Caco-2 (cell line): ENCODE results near the gene GAL3ST3. TPM values are rescaled to one million over a fixed set of nuclear protein-coding genes. Genes with fewer than 3 reads are reported as not detected.
"Not testable (repeated sequence)": the region's sequence is repeated elsewhere in the genome, so short reads cannot be mapped to it uniquely, and the experiment has no call there.

ENCODE experiments used
- Bru-seq: library from RNA; stranded (reverse); fragments of 400-500 nt; gene quantifications from one replicate; lab custom pipeline; 2021; lab: Mats Ljungman, UMichigan
- BruChase-seq, 2 experiments: library from RNA; stranded (reverse); fragments of 400-500 nt; gene quantifications; one replicate each; lab custom pipeline; 2021; lab: Mats Ljungman, UMichigan
- BruUV-seq: library from RNA; stranded (reverse); fragments of 400-500 nt; replicated peaks from 2 replicates; lab custom pipeline; 2021; lab: Mats Ljungman, UMichigan
- CTCF ChIA-PET: fragments of 300-600 bp; sonication (Branson Sonifier 250); formaldehyde crosslinking; loops from one replicate; lab custom pipeline; 2022; ENCODE audit warnings: antibody characterized with exemption; lab: Charles Lee
- POLR2A ChIA-PET: fragments of 300-600 bp; sonication (Branson Sonifier 250); formaldehyde crosslinking; loops from one replicate; lab custom pipeline; 2022; ENCODE audit warnings: antibody characterized with exemption; lab: Charles Lee
- DNase-seq, 2 experiments: peaks; one replicate each; pipeline versions ENCODE4 v3.0.0 to v3.0.0-alpha.2; 2020 to 2022
- H3K27me3 ChIP-seq: replicated peaks from 2 replicates; pipeline ENCODE4 v1.6.0; 2011; ENCODE audit warnings: low read length; ENCODE audit not compliant: control insufficient read depth, insufficient read depth
- H3K36me3 ChIP-seq: 2 replicates; pipeline ENCODE4 v1.5.1; 2011; ENCODE audit warnings: low read length; ENCODE audit not compliant: control insufficient read depth, insufficient read depth
- H3K4me1 ChIP-seq: fragments of 250-450 bp; sonication (Bioruptor Pico); 2 replicates; pipeline ENCODE4 v1.5.1; 2020; ENCODE audit warnings: mild to moderate bottlenecking
- H3K4me3 ChIP-seq: 2 replicates; pipeline ENCODE4 v1.5.1; 2011; ENCODE audit warnings: low read depth, mild to moderate bottlenecking, control low read depth, low read length
- H3K9me3 ChIP-seq: fragments of 250-450 bp; sonication (Bioruptor Pico); 2 replicates; pipeline ENCODE4 v1.5.1; 2020; ENCODE audit warnings: mild to moderate bottlenecking, moderate library complexity
- H3K27ac Mint-ChIP-seq: one replicate; pipeline ENCODE4 v1.8.0; 2022; ENCODE audit warnings: mixed read lengths; ENCODE audit not compliant: unreplicated experiment
- H3K27me3 Mint-ChIP-seq: one replicate; pipeline ENCODE4 v1.8.0; 2022; ENCODE audit warnings: mixed read lengths; ENCODE audit not compliant: insufficient read depth, unreplicated experiment
- H3K36me3 Mint-ChIP-seq: one replicate; pipeline ENCODE4 v1.8.0; 2022; ENCODE audit warnings: mild to moderate bottlenecking, mixed read lengths; ENCODE audit not compliant: insufficient read depth, unreplicated experiment
- H3K4me1 Mint-ChIP-seq: one replicate; pipeline ENCODE4 v1.8.0; 2022; ENCODE audit warnings: low read depth, mixed read lengths; ENCODE audit not compliant: unreplicated experiment
- H3K4me3 Mint-ChIP-seq: one replicate; pipeline ENCODE4 v1.8.0; 2022; ENCODE audit warnings: mild to moderate bottlenecking, moderate library complexity, mixed read lengths; ENCODE audit not compliant: unreplicated experiment
- H3K9me3 Mint-ChIP-seq: one replicate; pipeline ENCODE4 v1.8.0; 2022; ENCODE audit warnings: mixed read lengths; ENCODE audit not compliant: unreplicated experiment
- intact Hi-C: fragments of 100-400 bp; cut with micrococcal nuclease; formaldehyde crosslinking; loops from one replicate; pipeline ENCODE4 v1.10.0; 2022; ENCODE audit not compliant: unreplicated experiment
- long read RNA-seq: library from polyadenylated mRNA; stranded (forward); transcript quantifications from one replicate; pipeline ENCODE4 v2.0.0, GENCODE V29; 2022
- total RNA-seq: library from RNA; stranded (reverse); gene quantifications from 2 replicates; pipeline ENCODE4 v1.2.3, GENCODE V29; 2022
- TF ChIP-seq, protein P1 (sequence below), 2 experiments: fragments of 200-600 bp in 1 of 2; IDR thresholded peaks; 1 replicate in 1 of 2; 2 replicates in 1 of 2; pipeline versions ENCODE4 v1.5.1 to v1.8.0; 2011 to 2022; ENCODE audit warnings: antibody characterized with exemption in 1 of 2, control low read depth in 1 of 2, inconsistent platforms in 1 of 2, low read depth in 1 of 2, low read length in 1 of 2, mild to moderate bottlenecking in 1 of 2, moderate library complexity in 1 of 2; ENCODE audit not compliant: insufficient read depth in 1 of 2, severe bottlenecking in 1 of 2, unreplicated experiment in 1 of 2

GAL3ST3 gene
- total RNA-seq = not detected in 2 replicates
- Bru-seq, nascent RNA = not detected
- not detected for BruChase-seq, experiment 1, labeled RNA remaining after a 2-hour chase
- BruChase-seq, experiment 2, labeled RNA remaining after a 6-hour chase = not detected
- long read RNA-seq = 0 reads

DNA sequence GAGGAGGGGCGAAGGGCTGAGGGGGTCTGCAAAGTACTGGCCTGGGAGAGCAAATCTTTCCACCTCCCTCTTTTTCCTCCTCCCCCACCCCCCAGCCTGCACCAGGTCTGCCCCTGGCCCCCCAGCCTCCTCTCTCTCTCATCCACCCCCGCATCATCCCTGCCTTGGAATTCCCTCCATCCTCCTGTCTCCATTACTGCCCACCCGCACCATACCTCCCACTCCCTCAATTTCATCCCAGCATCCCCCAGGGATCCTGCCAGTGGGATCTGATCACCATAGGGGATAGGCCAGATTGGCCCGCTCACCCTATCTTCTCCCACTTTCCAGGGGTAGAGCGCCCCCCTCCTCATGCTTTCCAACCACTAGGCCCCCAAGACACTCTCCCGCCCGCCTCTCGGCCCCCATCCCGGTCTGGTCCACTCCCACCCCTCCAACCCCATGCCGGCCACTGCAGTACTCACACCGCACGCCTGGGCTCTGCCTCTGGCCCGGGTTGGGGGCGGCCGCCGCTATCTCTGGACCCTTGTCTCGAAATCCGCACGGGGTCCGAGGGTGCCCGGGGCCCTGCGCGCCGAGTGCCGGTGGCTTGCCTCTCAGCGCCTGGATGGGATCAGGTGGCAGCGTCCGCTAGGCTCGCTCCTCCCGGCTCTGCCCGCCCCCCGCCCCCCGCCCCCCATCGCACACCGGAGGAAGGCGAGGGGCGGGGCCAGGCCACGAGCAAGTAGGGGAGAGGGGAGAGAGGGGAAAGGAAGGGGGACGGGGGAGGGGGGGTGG lies at the start of gene GAL3ST3:
TSS of gene GAL3ST3 (minus strand) at position 615 of the 777 bp plus-strand sequence. CDS start 3,746 bp downstream, outside the sequence.
- Mint-ChIP-seq H3K4me3 (no peak within 1 kb of the TSS), H3K4me1 (peaks cover 7% of the 10 kb centered on the region), H3K36me3 (peaks cover 16% of the 10 kb centered on the region), H3K9me3 (no peaks in the 10 kb centered on the region), H3K27me3 (no peaks in the 10 kb centered on the region), H3K27ac (no peak within 1 kb of the TSS)
- peaks cover 11% of the 10 kb centered on the region for H3K4me1 ChIP-seq
- peaks cover 3% of the 10 kb centered on the region for H3K36me3 ChIP-seq
- H3K9me3 ChIP-seq = no peaks in the 10 kb centered on the region
- no TSS peak for BruUV-seq
- ChIA-PET CTCF (no interaction called here), POLR2A (no interaction called here)
- H3K27me3 ChIP-seq = no peaks in the 10 kb centered on the region
- TF ChIP-seq, protein P1, sequence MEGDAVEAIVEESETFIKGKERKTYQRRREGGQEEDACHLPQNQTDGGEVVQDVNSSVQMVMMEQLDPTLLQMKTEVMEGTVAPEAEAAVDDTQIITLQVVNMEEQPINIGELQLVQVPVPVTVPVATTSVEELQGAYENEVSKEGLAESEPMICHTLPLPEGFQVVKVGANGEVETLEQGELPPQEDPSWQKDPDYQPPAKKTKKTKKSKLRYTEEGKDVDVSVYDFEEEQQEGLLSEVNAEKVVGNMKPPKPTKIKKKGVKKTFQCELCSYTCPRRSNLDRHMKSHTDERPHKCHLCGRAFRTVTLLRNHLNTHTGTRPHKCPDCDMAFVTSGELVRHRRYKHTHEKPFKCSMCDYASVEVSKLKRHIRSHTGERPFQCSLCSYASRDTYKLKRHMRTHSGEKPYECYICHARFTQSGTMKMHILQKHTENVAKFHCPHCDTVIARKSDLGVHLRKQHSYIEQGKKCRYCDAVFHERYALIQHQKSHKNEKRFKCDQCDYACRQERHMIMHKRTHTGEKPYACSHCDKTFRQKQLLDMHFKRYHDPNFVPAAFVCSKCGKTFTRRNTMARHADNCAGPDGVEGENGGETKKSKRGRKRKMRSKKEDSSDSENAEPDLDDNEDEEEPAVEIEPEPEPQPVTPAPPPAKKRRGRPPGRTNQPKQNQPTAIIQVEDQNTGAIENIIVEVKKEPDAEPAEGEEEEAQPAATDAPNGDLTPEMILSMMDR (IDR thresholded peaks at IDR 0.05; ENCODE audit: insufficient read depth in 1 of 2, low read depth in 1 of 2, low read length in 1 of 2, severe bottlenecking in 1 of 2, unreplicated experiment in 1 of 2) = no peak
- H3K4me3 ChIP-seq = no peak within 1 kb of the TSS
- intact Hi-C loops = no loop called here
- DNase-seq = no peak

- H3K4me3 Mint-ChIP-seq, H3K27me3 Mint-ChIP-seq, H3K9me3 ChIP-seq, H3K4me1 ChIP-seq, H3K4me1 Mint-ChIP-seq, H3K27ac Mint-ChIP-seq, DNase-seq, H3K36me3 ChIP-seq, H3K4me3 ChIP-seq, BruUV-seq, H3K9me3 Mint-ChIP-seq, POLR2A ChIA-PET, intact Hi-C loops, H3K27me3 ChIP-seq, CTCF ChIA-PET: not testable (repeated sequence)
- H3K36me3 Mint-ChIP-seq = peaks cover 12% of the 10 kb centered on the region
Observed at GRCh38 chr11:66092125-66092524, 43.2 kb upstream of the GAL3ST3 start.

DNA sequence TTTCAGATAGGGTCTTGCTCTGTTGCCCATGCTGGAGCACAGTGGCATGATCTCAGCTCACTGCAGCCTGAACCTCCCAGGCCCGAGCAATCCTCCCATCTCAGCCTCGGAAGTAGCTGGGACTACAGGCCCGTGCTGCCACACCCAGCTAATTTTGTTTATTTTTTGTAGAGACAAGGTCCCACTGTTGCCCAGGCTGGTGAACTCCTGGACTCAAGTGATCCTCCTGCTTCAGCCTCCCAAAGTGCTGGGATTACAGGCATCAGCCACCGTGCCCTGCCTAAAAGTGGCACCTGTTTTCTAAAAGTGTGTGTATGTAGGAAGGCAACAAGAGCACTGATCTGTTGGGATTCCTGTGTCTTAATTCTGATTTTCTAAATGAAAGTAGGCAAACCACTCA lies 41.3 kb upstream of the GAL3ST3 start:
- Histone ChIP-seq H3K4me3 (no peak overlapping the region), H3K4me1 (no peaks in the 10 kb centered on the region), H3K36me3 (no peaks in the 10 kb centered on the region), H3K9me3 (no peaks in the 10 kb centered on the region), H3K27me3 (no peaks in the 10 kb centered on the region)
- Mint-ChIP-seq H3K4me3 (no peak overlapping the region), H3K27ac (no peak overlapping the region), H3K27me3 (no peaks in the 10 kb centered on the region), H3K9me3 (no peaks in the 10 kb centered on the region), H3K36me3 (peaks cover 7% of the 10 kb centered on the region), H3K4me1 (no peaks in the 10 kb centered on the region)
- TF ChIP-seq, protein P1 (IDR thresholded peaks at IDR 0.05; ENCODE audit: insufficient read depth in 1 of 2, low read depth in 1 of 2, low read length in 1 of 2, severe bottlenecking in 1 of 2, unreplicated experiment in 1 of 2) = no peak
- ChIA-PET POLR2A (no interaction called here), CTCF (no interaction called here)
- BruUV-seq = no TSS peak
- intact Hi-C loops = no loop called here
- no peak for DNase-seq
